NCI-H345 treated with DMSO at 0.1 percent for 48 hours (cell line): Measurements from ENCODE around the gene TMEM252.

Experiments used
- DNase-seq: peaks from one replicate; lab custom pipeline; 2025; ENCODE audit not compliant: unreplicated experiment; lab: John Stamatoyannopoulos, UW

Gene TMEM252

GRCh38 chr9:68540712-68541535 is at the start of gene TMEM252:
Gene TMEM252, minus strand, starts transcription at chr9:68540883. Its CDS starts 69 bp downstream, at chr9:68540814.
- DNase-seq, result no peak

GRCh38 chr9:68585034-68585761 is 44.5 kb upstream of the TMEM252 start:
- no peak for DNase-seq

GRCh38 chr9:68584189-68585033 is 43.7 kb upstream of the TMEM252 start:
- DNase-seq, result peak; percentile 67

GRCh38 chr9:68581696-68582095 is 41.0 kb upstream of the TMEM252 start:
- DNase-seq, result no peak

- DNase-seq, result no peak
Measured at GRCh38 chr9:68577774-68578591, 37.3 kb upstream of the TMEM252 start.

- no peak for DNase-seq
Measured at GRCh38 chr9:68575817-68576216, 35.1 kb upstream of the TMEM252 start.

GRCh38 chr9:68574150-68574549 is 33.5 kb upstream of the TMEM252 start:
- DNase-seq, result no peak

- DNase-seq, result no peak
Measured at GRCh38 chr9:68567565-68567964, 26.9 kb upstream of the TMEM252 start.

- DNase-seq, result no peak
Measured at GRCh38 chr9:68562461-68562860, 21.8 kb upstream of the TMEM252 start.

GRCh38 chr9:68560071-68560844 is 19.6 kb upstream of the TMEM252 start:
- no peak for DNase-seq

- no peak for DNase-seq
Measured at GRCh38 chr9:68558545-68558944, 17.9 kb upstream of the TMEM252 start.

- no peak for DNase-seq
Measured at GRCh38 chr9:68555437-68556150, 14.9 kb upstream of the TMEM252 start.

- no peak for DNase-seq
Measured at GRCh38 chr9:68552700-68553476, 12.2 kb upstream of the TMEM252 start.

GRCh38 chr9:68551191-68551590 is 10.5 kb upstream of the TMEM252 start:
- DNase-seq, result no peak

- no peak for DNase-seq
Measured at GRCh38 chr9:68548241-68548640, 7.6 kb upstream of the TMEM252 start.

- no peak for DNase-seq
Measured at GRCh38 chr9:68547417-68547816, 6.7 kb upstream of the TMEM252 start.

GRCh38 chr9:68546596-68547390 is 6.1 kb upstream of the TMEM252 start:
- no peak for DNase-seq
